HG03064 (cell line): ENCODE results near the gene CROCC2.

Source experiments
- ATAC-seq: cut with Tn5 transposase; IDR thresholded peaks from one replicate; pipeline ENCODE4 v1.9.1; 2021; ENCODE audit warnings: low read depth; ENCODE audit not compliant: unreplicated experiment

The CROCC2 gene

DNA sequence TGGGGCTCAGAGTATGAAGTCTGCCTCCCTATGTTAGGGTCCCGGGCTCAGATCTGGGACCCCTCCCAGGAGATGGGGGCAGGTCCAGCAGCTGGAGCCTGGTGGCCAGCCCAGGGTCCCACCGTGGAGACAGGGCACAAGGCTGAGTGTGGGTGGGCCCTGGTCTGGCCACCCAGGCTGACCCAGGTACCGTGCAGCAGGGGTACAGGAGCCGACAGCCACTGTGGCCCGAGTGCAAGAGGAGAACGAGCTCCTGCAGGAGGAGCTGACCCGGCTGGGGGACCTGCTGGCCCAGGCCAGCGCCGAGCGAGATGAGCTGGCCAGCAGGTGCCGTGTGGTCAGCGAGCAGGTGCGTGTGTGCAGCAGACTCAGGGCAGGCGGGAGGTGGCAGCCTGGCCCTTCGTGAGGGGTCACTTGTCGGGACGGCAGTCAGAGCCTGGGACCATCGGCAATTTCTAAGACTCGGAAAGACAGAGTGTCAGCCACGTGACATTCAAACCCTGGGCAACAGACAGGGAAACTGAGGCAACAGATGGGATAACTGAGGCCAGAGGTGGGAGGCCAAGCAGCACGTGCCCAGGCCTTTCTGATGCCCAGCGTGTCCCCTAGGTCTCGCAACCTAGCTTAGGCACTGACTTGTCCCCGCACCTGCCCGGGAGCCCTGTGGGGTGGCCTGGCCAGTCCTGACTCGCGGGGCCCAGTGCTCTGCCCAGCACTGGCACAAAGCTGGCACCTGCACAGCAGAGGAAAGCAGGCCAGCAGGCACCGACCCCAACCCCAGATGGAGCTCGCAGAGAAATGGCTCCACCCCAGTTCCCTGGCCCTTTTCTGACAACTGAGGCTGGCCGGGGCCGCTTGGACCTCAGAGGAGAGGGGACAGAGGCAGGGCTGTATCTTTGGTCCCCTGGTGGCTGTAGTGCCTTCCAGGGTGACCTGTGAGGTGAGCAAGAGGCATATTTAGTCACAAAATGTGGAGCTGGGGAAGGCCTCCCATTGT is 13.9 kb downstream of the CROCC2 start:
- ATAC-seq = no peak

DNA sequence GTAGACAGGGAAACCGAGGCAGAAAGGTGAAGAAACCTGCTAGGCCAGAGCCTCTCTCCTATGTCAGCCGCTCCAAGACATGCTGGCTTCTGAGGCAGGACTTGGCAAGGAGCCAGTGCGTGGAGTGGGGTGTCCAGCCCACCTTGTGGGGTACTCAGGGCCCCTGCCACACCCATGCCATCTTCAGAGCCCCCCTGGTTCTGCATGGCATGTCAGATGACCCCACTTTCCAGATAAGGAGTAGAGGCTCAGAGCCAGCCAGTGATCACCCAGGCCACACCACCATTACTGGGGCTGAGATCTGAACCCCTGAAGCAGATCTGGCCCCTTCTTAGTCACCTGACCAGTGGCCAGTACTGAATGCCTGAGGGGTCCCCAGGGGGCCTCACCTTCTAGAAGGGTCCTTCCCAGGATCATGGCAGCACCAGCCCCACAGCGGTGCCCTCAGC is 14.7 kb downstream of the CROCC2 start:
- no peak for ATAC-seq

DNA sequence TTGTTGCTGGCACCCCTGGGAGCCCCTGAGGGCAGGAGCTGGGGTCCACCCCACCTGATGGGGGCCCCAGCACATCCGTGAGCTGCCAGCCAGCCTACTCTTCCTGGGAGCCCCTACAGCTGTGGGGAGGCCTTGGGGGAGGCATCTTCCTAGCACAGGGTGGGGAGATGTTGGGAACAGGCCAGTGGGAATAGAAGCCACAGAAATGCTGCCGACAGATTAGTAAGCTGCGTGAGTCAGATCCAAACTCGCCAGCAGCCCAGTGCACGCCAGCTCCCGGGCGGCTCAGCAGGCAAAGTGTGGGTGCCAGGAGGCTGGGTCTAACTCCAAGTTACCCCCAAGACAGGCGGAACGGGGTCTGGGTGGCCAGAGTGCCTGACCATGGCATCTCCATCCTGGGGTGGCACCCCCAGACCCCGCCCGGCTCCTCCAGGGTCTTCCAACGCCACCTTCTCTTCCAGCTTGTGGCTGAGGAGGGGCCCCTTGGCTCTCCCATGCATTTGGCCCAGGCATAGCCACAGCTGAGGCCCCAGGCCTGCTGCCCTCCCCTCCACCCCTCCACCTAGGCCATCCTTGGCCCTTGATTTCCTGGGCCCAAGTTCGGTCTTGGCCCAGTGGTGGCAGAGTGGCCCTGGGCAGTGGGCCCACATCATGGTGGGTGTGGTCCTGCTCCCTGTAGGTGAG is 15.3 kb downstream of the CROCC2 start:
- ATAC-seq = no peak

DNA sequence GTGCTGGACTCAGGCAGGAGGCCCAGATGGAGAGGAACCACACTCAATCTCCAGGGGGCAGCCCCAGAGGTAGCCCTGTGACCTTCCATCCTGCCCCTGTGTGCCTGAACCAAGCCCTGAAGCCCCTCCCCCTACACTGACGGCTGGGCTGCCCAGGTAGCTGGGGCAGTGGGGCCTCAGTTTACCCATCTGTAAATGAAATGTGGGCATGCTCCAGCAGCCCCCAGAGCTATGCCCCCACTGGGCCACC is 15.8 kb downstream of the CROCC2 start:
- ATAC-seq = no peak

DNA sequence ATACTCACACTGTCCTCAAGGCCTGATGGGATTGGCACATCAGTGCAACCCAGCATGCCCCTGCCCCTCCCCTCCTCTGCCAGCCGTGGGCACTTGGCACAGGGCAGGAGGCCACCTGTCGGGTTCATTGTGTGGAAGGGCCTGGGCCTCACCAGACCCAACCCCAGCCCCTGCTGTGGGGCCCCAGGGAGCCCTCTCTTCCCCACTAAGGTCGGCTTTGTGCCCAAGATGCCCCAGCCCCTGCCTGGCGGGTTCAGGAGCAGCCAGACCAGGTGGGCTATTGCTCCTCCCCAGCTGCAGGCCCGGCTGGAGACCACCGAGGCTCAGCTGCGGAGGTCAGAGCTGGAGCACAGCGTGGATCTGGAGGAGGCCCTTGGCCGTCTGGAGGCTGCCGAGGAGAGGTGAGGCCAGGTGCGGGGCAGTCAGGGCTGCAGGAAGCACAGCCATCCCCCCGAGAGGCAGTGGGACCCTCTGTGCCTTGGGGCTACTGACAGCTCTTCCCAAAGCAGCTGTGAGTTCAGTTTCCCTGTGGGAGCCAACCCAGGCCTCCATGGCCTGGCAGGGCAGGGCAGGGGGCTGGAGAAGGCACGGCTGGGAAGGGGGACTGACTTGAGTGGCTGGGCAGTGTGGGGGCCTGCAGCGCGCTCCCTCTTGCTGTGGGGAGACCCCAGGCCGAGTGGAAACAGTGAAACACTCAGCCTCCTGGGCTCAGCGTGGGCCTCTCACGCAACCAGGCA is 16.3 kb downstream of the CROCC2 start:
- no peak for ATAC-seq

DNA sequence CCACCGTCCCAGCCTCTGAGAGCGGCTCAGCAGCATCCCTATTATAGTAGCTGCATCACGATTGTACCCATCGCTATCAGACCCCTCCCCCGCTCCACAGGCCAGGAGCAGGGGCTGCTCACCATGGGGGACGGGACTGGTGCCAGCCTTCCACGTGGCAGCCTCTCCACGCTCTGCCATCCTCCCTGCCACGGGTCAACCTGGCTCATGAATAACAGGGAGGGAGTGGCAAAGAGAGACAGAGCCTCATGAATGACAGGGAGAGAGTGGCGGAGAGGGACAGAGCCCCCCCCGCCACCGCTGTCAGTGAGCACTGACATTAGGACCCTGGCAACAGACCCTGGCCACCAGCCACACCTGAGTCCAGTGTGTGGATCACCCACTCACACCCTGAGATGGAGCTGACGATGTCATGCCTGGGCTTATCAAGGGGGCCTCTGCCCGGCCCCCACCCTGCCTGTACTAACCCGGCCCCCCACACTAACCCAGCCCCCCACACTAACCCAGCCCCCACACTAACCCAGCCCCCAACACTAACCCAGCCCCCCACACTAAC is 16.9 kb downstream of the CROCC2 start:
- no peak for ATAC-seq

DNA sequence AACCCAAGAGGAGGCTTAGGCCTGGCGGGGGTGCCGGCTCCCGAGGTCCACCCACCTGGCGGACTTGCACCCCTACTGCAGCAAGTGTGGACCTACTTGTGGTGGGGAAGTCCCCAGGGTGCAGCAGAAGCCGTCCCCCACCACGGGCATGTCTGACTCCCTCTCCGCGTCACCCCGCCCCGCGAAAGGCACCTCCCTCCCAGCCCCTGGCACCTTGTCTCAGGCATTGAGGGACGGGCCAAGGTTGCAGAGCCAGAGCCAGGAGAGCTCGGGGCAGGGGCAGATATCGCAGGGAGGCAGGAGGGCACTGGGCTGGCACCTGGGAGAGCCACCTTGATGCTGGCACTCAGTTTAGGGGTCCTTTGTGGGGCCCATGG is 19.0 kb downstream of the CROCC2 start:
- ATAC-seq = no peak

DNA sequence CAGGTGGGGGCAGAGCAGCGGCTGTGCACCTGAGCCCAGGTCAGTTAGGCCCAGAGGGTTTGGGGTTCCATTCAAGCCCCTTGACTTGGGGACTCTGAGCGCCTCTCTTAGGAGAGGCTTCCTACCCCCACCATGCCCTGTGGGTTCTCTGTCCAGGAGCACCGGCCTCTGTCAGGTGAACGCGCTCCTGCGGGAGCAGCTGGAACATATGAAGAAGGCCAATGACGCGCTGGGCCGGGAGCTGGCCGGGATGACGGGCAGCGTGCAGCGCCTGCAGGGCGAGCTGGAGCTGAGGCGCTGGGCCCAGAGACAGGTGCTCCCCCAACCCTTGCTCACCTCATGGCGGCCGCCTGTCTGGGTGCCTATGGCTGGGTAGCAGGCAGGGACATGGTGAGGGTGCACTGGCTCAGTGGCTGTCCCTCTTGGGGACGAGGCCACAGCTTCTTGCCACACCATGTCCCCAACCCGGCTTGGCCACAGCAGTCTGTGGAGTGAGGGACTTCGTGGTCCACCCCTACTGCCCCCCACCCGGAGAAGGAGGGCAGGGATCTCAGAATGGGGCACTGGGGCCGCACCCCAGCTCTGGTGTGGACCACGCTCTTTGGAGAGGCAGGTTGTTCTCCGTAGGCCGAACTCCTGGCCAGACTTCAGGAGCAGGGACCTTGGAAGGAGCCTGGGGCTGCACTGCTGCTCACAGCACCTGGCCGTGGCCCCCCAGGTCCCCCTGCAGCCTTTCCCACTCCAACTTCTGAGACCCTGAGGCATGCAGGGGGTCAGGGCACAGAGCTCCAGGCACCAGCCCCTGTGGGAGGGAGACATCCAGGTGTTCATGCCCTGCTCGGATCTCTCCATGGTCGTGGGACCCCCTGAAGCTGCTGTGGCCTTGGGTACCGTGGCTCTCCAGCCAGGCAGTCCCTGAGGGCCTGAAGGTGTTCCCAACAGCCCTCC is 19.7 kb downstream of the CROCC2 start:
- ATAC-seq = no peak

DNA sequence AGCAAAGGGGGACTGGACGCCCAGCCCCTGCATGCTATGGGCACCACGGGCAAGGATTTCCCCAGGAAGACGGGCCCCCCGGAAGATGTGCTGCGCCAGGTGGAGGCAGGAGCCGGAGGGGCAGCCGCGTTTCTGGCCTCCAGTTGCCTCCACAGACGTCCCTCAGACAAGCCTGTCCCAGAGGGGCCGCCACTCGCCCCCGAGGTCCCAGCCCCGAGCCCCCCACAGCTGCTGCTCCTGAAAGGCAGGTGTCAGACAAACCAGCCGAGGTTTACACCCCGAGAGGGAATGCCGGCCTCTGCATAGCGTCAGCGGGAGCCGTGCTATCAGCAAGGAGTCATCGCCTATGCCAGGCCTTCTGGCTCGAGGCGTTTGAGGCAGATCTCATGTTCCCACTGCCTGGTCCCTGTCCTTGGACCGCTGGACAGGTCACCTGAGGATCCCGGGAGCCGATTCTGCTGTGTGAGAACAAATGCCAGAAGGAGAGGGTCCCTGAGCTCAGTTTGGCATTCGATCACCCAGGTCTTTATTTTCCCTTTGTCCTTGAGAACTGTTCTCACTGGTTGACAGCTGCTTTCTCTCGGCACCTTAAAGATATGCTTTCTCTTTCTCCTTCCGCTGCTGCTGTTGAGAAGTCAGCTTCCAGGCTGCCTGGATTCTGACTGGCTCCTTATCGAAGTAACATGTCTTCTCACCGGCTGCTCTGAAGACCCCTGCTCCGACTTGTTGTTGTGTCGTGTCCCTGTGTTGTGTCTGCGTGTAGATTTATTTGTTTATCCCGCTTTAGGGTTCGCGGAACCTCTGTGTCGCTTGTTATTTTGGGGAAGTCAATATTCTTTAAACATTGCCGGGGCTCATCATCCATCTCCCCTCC is 20.6 kb downstream of the CROCC2 start:
- ATAC-seq = no peak

DNA sequence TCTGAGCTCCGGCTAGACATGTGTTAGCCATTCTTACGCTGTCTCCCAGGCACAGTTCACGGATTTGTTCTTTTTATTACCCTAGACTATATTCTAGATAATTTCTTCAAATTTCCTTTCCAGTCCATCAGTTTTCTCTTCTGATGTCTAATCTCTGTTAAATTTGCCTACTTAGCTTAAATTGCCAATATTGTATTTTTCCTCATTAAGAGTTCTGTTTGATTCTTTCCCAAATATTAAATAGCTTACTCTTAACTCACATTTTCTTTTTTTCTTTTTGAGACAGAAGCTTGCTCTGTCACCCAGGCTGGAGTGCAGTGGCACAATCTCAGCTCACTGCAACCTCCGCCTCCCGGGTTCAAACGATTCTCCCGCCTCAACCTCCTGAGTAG is 21.2 kb downstream of the CROCC2 start:
- no peak for ATAC-seq

DNA sequence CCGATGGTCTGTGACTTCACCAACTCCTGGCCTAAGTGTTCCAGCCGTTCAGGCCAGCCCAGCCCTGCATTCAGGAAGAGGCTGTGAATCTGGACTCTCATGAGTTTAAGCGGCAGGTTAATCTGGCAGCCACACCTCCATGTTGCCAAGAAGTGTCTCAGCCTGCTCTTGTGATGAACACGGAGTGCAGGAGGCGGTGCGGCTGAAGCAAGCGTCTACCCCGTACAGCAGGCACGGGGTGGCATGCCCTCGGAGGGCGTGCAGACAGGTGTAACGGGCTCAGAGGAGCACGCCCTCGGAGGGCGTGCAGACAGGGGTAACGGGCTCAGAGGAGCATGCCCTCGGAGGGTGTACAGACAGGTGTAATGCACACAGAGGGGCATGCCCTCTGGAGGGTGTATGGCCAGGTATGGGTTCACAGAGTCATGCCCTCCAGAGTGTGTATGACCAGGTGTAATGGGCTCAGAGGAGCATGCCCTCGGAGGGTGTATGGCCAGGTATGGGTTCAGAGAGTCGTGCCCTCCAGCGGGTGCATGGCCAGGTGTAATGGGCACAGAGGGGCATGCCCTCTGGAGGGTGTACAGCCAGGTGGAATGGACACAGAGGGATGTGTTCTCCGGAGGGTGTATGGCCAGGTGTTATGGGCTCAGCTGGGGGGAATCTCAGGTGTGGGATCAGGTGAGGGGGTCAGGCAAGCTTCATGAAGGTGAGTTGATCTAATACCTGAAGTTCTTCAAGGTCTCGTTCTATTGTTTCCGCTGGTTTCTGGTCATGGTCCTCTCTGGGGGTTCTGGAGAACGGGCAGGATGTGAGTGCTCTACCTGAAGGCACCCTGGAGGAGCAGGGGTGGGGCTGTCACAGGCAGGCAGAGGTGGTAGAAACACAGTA is 22.6 kb downstream of the CROCC2 start:
- ATAC-seq = no peak

DNA sequence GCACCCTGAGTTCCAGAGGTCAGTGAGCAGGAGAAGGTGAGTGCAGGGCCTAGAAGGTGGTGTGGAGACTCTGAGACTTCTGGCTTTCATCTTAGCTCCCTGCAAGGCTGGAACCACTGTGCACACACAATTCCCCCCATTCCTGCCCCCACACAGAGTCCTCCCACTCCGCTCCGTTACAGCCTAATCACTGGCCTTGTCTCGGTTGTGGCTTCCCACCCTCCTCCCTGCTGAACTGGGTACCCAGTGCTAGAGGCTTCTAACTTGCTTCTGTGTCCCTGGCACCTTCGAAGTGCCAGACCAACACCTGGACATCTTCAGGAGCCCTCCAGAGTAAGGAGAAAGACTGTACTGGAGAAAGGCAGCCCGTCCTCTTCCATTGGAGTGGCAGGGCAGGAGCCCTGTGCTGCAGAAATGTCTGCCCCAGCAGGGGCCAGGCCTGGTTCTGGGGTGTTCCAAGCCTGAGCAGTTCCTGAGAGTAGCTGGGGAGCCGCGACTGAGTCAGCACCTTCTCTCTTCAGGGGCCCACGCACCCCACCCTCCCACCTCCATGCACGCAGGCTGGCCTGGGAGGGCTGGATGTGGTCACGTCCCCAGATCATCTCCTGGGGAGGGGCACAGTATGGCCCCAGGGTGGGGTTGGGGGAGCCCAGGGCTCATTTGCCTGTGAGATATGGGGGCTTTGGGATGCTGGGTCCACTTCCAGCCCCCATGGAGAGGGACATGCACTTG is 23.4 kb downstream of the CROCC2 start:
- no peak for ATAC-seq

DNA sequence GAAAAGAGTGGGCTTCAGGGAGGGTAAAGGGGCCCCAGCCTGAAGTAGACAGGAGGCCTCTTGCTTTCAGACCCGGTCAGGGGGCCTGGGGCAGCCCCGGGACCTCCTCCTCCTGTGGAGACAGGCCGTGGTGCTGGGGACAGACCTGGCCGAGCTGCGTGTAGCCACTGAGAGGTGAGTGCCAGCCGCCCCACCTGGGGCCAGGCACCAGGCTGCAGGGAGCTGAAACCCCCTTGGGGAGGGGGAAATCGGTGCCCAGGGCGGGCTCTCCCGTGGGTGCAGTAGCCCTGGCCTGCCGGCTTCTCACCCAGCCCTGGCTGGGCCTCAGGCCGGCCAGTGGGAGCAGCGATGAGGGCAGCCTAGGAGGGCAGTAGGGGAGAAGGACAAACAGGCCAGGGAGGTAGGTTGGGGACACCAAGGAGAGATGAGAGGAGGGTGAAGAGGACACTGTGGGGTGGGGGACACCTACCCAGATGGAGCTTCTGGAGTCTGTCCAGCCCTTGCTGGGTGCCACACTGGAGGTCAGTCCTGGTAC is 24.0 kb downstream of the CROCC2 start:
- ATAC-seq = no peak

DNA sequence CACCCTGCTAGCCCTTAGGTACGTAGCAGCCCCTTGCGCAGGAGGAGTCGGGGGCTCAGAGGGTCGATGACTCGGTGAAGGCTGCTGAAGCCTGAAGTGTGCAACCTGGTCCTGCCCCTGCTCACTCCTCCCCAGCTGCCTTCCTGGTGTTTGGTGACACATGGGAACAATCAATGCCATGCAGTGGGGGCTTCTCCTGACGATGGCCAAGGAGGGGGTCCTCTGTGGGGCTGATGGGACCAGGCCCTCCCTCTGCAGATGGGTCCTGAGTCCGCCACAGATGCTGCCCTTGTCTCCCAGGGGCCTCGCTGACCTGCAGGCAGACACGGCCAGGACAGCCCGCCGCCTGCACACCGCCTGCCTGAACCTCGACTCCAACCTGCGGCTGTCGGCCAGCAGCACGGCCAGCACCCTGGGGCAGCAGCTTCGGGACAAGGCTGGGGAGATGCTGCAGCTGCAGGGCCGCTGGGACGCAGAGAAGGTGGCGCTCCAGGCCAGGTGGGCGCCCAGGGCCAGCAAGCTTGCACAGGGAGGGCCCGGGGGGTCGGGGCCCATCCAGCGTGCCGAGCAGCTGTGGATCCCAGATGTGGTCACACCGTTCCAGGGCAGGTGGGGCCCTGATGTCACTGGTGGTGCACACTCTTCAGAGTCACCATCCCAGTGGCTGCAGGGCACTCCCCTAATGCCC is 24.6 kb downstream of the CROCC2 start:
- ATAC-seq = no peak

DNA sequence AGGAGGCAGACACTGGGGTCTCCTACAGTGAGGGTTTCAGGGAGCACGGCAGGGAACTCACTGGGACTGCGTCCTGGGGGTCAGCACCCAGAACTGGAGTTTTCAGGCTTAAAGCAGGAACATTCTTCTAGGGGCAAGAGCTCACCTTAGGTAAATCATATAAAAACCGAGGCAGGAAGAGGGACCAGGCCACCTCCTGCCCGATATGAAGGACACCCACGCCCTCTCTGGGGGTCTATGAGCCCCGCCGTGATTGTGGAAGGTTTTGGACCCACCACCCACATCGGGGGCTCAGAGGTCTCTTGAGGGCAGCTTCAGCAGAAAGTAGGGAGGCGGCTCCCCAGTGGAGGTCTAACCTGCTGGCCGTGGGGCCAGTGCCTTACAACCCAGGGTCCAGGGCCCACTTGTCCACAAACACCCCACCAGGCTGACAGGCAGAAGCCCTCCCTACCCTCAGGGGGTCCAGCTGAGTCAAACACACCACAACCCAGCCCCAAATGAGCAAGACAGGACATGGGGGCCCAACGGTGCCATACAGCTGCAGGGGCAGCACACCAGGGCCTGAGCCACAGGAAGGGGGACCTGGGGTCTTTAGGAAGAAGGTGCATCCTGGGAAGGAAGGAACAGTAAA is 25.3 kb downstream of the CROCC2 start:
- no peak for ATAC-seq
